ENCODE measurements around the gene HOMER1. TPM values are rescaled to one million over a fixed set of nuclear protein-coding genes. Genes with fewer than 3 reads are reported as not detected.

HOMER1 gene
- total and polyA plus RNA-seq, 2 of the 4 experiments (the other 2 are of a cell fraction), result 1.9 to 6.8 TPM

GRCh38 chr5:79397080-79397479 lies 116.9 kb downstream of the HOMER1 start:
- in situ Hi-C loops (cut with MboI; ENCODE audit: low sequenced_read_pairs), result no loop called here
- no TSS peak for BruUV-seq (replicated peaks)
- H3K4ac ChIP-seq (ENCODE audit: low read depth, low read length), result no peak overlapping the region

More at GRCh38 chr5:79397080-79397479, 116.9 kb downstream of the HOMER1 start:
- Histone ChIP-seq H3K4me1 (ENCODE audit: control insufficient read depth, insufficient read depth, low read length) (no peaks in the 10 kb centered on the region), H2BK5ac (ENCODE audit: low read depth, low read length, poor library complexity, severe bottlenecking) (no peak overlapping the region), H3K9me1 (ENCODE audit: insufficient read depth, low read length) (no peaks in the 10 kb centered on the region), H3K56ac (ENCODE audit: extremely low read depth, insufficient read depth, low read length) (no peak overlapping the region), H4K20me1 (ENCODE audit: insufficient read depth, low read length) (no peaks in the 10 kb centered on the region), H3K14ac (replicated peaks; ENCODE audit: low read depth, low read length) (no peak overlapping the region), H2BK120ac (ENCODE audit: low read depth, low read length) (no peak overlapping the region), H3K4me2 (ENCODE audit: low read depth, low read length) (no peak overlapping the region), H3K27me3 (ENCODE audit: control insufficient read depth, insufficient read depth, low read length) (no peaks in the 10 kb centered on the region), H2BK15ac (ENCODE audit: low read depth, low read length) (no peak overlapping the region), H3K9me3 (ENCODE audit: control insufficient read depth, insufficient read depth, low read length) (no peaks in the 10 kb centered on the region), H3K4me3 (ENCODE audit: insufficient read depth, low read depth, low read length) (no peak overlapping the region), H4K91ac (ENCODE audit: insufficient read depth, low read depth, low read length) (no peak overlapping the region), H3K9ac (ENCODE audit: low read depth, low read length) (no peak overlapping the region), H3K23ac (ENCODE audit: low read depth, low read length) (no peak overlapping the region), H3K36me3 (ENCODE audit: control insufficient read depth, insufficient read depth, low read length) (no peaks in the 10 kb centered on the region; the same call in 1 of the 2 replicates), H4K8ac (ENCODE audit: low read depth in 2 of 2, low read length in 2 of 2) (no peak overlapping the region), H3K18ac (ENCODE audit: low read depth, low read length) (no peak overlapping the region), H2AFZ (replicated peaks; ENCODE audit: low read length, poor library complexity) (no peak overlapping the region), H3K79me1 (ENCODE audit: low read depth in 1 of 2, low read length in 2 of 2) (no peaks in the 10 kb centered on the region), H2AK9ac (replicated peaks; ENCODE audit: low read depth, low read length, poor library complexity) (no peak overlapping the region), H4K5ac (ENCODE audit: low read depth, low read length) (no peak overlapping the region), H2AK5ac (ENCODE audit: low read depth, low read length) (no peak overlapping the region), H3K27ac (ENCODE audit: insufficient read depth, low read length) (no peak overlapping the region), H2BK20ac (ENCODE audit: low read depth, low read length) (no peak overlapping the region)
- intact Hi-C loops (cut with micrococcal nuclease) (no loop called here), dilution Hi-C loops (cut with HindIII; ENCODE audit: low sequenced_read_pairs, unreplicated experiment) (no loop called here)
- WGBS, 2 experiments (ENCODE audit: extremely low coverage in 2 of 2, insufficient read length in 1 of 2), result no CpG with 5 or more reads among the region's 1 CpG
- TF ChIP-seq RAD21 (IDR thresholded peaks at IDR 0.05; ENCODE audit: low read length) (no peak), CEBPB (IDR thresholded peaks at IDR 0.05; ENCODE audit: low read depth, low read length) (no peak), ELK1 (IDR thresholded peaks at IDR 0.05; ENCODE audit: borderline replicate concordance, low read depth, low read length) (no peak), CTCF (conservative IDR thresholded peaks at IDR 0.05; ENCODE audit: low read depth, low read length) (no peak), BHLHE40 (IDR thresholded peaks at IDR 0.05; ENCODE audit: low read depth, low read length) (no peak), RFX5 (IDR thresholded peaks at IDR 0.05; ENCODE audit: low read depth, low read length) (no peak), SMC3 (IDR thresholded peaks at IDR 0.05; ENCODE audit: low read depth, low read length) (no peak), USF2 (IDR thresholded peaks at IDR 0.05; ENCODE audit: low read depth, low read length) (no peak), MAFK (IDR thresholded peaks at IDR 0.05; ENCODE audit: low read depth, low read length) (no peak), FOS (IDR thresholded peaks at IDR 0.05; ENCODE audit: low read depth, low read length) (no peak), MAZ (IDR thresholded peaks at IDR 0.05; ENCODE audit: borderline replicate concordance, low read depth, low read length) (no peak), NFE2L2 (IDR thresholded peaks at IDR 0.05; ENCODE audit: low read depth, low read length) (no peak), RCOR1 (IDR thresholded peaks at IDR 0.05; ENCODE audit: insufficient replicate concordance, low read length) (no peak), CHD1 (IDR thresholded peaks at IDR 0.05; ENCODE audit: low read depth, low read length) (no peak), MXI1 (IDR thresholded peaks at IDR 0.05; ENCODE audit: borderline replicate concordance, low read depth, low read length) (no peak), POLR2A (IDR thresholded peaks at IDR 0.05; ENCODE audit: low read depth, low read length) (no peak)
- ChIA-PET POLR2A (ENCODE audit: unreplicated experiment) (no interaction called here), CTCF (interaction anchor here (0.6 kb wide), 4 partner anchors 30 to 1036 kb away, joined by 3 to 4 read pairs (median 4); no protein-coding TSS in a partner anchor)
- DNase-seq (no peak), ATAC-seq (ENCODE audit: low read depth) (no peak)
